Naive thymus-derived CD8-positive, alpha-beta T cell (primary cell): ENCODE measurements around the gene P2RX3. TPM values are rescaled to one million over a fixed set of nuclear protein-coding genes. Genes with fewer than 3 reads are reported as not detected.
A peak's percentile ranks its signal among the peaks of the same experiment; 100 is the strongest.

ENCODE experiments used
- ATAC-seq, 2 donors: fragments of 150-1000 bp; cut with Tn5 transposase in 1 of 2; sonication (Bioruptor Pico), chemical (Tn5 transposase) in 1 of 2; 1 replicate in 1 of 2; 2 replicates in 1 of 2; pipeline ENCODE4 v1.10.0; 2021; ENCODE audit warnings: mild to moderate bottlenecking in 2 of 2, moderate library complexity in 2 of 2
- POLR2A ChIA-PET: fragments of 350-600 bp; sonication (Branson Sonifier 250); formaldehyde crosslinking; loops from one replicate; lab custom pipeline; 2021; ENCODE audit warnings: antibody characterized with exemption; lab: Charles Lee
- DNase-seq, 10 donors: peaks; one replicate each; pipeline versions ENCODE4 v3.0.0 to v3.0.0-alpha.2; 2020 to 2022
- H3K27ac Mint-ChIP-seq, 10 donors: one replicate each; pipeline ENCODE4 v1.8.0; 2020 to 2022; ENCODE audit warnings: mild to moderate bottlenecking in 10 of 10, mixed read lengths in 10 of 10, moderate library complexity in 4 of 10, inconsistent platforms in 1 of 10
- H3K27me3 Mint-ChIP-seq, 5 donors: one replicate each; pipeline ENCODE4 v1.8.0; 2021 to 2022; ENCODE audit warnings: mixed read lengths in 5 of 5
- H3K36me3 Mint-ChIP-seq, 3 donors: one replicate each; pipeline ENCODE4 v1.8.0; 2020 to 2022; ENCODE audit warnings: mixed read lengths in 3 of 3, mild to moderate bottlenecking in 2 of 3, inconsistent platforms in 1 of 3
- H3K4me1 Mint-ChIP-seq, 4 donors: one replicate each; pipeline ENCODE4 v1.8.0; 2021 to 2022; ENCODE audit warnings: mixed read lengths in 4 of 4
- H3K4me3 Mint-ChIP-seq, 10 donors: one replicate each; pipeline ENCODE4 v1.8.0; 2020 to 2022; ENCODE audit warnings: mild to moderate bottlenecking in 10 of 10, mixed read lengths in 10 of 10, moderate library complexity in 6 of 10, inconsistent platforms in 1 of 10
- H3K9me3 Mint-ChIP-seq, 9 donors: one replicate each; pipeline ENCODE4 v1.8.0; 2020 to 2022; ENCODE audit warnings: mixed read lengths in 9 of 9, mild to moderate bottlenecking in 3 of 9, inconsistent platforms in 1 of 9, moderate library complexity in 1 of 9
- polyA plus RNA-seq, 3 donors: library from polyadenylated mRNA; unstranded; fragments of 300-500 nt; fragmentation: Illumina TruSeq; gene quantifications; one replicate each; pipeline ENCODE4 v1.2.3, GENCODE V29; 2021
- total RNA-seq, 8 experiments: library from RNA in 2 of 8; stranded (reverse) in 2 of 8; gene quantifications; one replicate each; pipeline ENCODE4 v1.2.3 and lab custom pipeline; 2021 to 2026

The P2RX3 gene
- total and polyA plus RNA-seq, 5 experiments from 2014 or later, result not detected

- H3K4me3 Mint-ChIP-seq, result no peak overlapping the region
- DNase-seq (no peak), ATAC-seq (no peak)
- peaks cover 0 to 2% (median 0%) of the 10 kb centered on the region in 4 donors for H3K4me1 Mint-ChIP-seq
- peaks cover 0 to 8% (median 0%) of the 10 kb centered on the region in 5 donors for H3K27me3 Mint-ChIP-seq
- no peaks in the 10 kb centered on the region for H3K36me3 Mint-ChIP-seq
- no peak overlapping the region for H3K27ac Mint-ChIP-seq
- H3K9me3 Mint-ChIP-seq, result no peaks in the 10 kb centered on the region
- POLR2A ChIA-PET, result no interaction called here
These were observed 53.0 kb downstream of the P2RX3 start for GRCh38 chr11:57391111-57391510.

DNA sequence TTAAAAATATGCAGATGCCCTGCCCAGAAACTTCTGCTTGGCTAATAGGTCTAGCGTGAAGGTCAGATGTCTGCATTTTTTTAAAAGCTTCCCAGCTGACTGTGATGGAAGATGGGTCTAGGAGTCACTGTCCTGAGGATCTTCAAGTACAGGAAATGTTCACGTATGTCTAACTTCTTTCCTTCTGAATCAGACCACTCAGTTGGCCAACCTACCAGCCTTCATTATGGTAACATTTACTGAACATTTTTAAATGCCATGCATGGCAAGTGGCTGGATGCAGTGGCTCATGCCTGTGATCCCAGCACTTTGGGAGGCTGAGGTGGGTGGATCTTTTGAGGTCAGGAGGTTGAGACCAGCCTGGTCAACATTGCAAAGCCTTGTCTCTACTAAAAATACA, 53.4 kb downstream of the P2RX3 start:
- H3K36me3 Mint-ChIP-seq, result no peaks in the 10 kb centered on the region
- DNase-seq (no peak), ATAC-seq (no peak)
- H3K9me3 Mint-ChIP-seq, result no peaks in the 10 kb centered on the region
- peaks cover 0 to 2% (median 0%) of the 10 kb centered on the region in 4 donors for H3K4me1 Mint-ChIP-seq
- H3K27me3 Mint-ChIP-seq, result peaks cover 0 to 8% (median 0%) of the 10 kb centered on the region in 5 donors
- H3K27ac Mint-ChIP-seq, result no peak overlapping the region
- POLR2A ChIA-PET, result no interaction called here
- H3K4me3 Mint-ChIP-seq, result no peak overlapping the region

GRCh38 chr11:57392066-57392762, 54.1 kb downstream of the P2RX3 start:
- H3K9me3 Mint-ChIP-seq, result no peaks in the 10 kb centered on the region
- ATAC-seq (no peak), DNase-seq (no peak)
- peaks cover 0 to 8% (median 0%) of the 10 kb centered on the region in 5 donors for H3K27me3 Mint-ChIP-seq
- no peaks in the 10 kb centered on the region for H3K36me3 Mint-ChIP-seq
- no peak overlapping the region for H3K4me3 Mint-ChIP-seq
- no peak overlapping the region for H3K27ac Mint-ChIP-seq
- POLR2A ChIA-PET, result no interaction called here
- peaks cover 0 to 2% (median 0%) of the 10 kb centered on the region in 4 donors for H3K4me1 Mint-ChIP-seq

- Mint-ChIP-seq H3K27me3 (peaks cover 0 to 8% (median 0%) of the 10 kb centered on the region in 5 donors), H3K9me3 (no peaks in the 10 kb centered on the region), H3K27ac (no peak overlapping the region), H3K4me3 (no peak overlapping the region), H3K4me1 (peaks cover 0 to 2% (median 0%) of the 10 kb centered on the region in 4 donors), H3K36me3 (no peaks in the 10 kb centered on the region)
- POLR2A ChIA-PET, result no interaction called here
- ATAC-seq, result no peak
- no peak for DNase-seq
These were observed 54.6 kb downstream of the P2RX3 start for GRCh38 chr11:57392763-57393105.

- no peak for DNase-seq
- POLR2A ChIA-PET, result no interaction called here
- Mint-ChIP-seq H3K27ac (no peak overlapping the region), H3K36me3 (no peaks in the 10 kb centered on the region), H3K27me3 (peaks cover 0 to 3% (median 0%) of the 10 kb centered on the region in 5 donors), H3K9me3 (no peaks in the 10 kb centered on the region), H3K4me3 (no peak overlapping the region), H3K4me1 (peaks cover 0 to 2% (median 0%) of the 10 kb centered on the region in 4 donors)
- no peak for ATAC-seq
These were observed 56.2 kb downstream of the P2RX3 start for GRCh38 chr11:57394203-57394965.

DNA sequence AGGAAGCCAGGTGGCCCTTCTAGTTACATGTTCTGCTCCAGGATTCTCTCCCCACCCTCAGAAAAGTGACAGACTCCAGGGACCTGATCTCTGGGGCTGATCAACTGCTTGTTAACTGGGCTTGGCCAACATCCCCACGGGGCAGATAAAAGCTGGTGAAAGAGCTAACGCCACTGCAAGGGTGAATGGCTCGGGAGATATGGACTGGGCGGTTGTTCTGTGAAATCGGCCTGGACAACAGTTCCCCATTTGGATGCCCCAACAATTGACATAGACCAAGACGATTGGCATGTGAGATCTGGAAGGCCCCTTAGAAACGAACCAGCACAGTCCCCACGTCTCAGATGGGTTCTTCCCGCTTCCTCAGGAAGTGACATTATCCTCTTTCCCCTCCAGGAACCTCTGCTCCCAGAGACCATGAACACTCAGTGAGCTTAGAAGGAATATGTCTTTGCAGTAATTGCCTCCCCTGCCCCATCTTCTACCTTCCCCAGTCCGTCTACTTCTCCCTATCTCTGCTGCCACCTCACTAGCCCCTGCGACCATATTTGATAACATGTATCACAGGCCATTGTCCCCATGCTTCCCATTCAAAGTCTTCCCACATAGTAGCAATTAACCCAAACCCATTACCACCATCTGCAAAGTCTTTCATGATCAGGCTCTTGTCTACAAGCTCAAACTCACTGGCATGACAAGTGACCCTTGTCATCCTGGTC, 57.9 kb downstream of the P2RX3 start:
- Mint-ChIP-seq H3K27me3 (no peaks in the 10 kb centered on the region), H3K4me3 (no peak overlapping the region), H3K27ac (no peak overlapping the region), H3K9me3 (no peaks in the 10 kb centered on the region), H3K36me3 (no peaks in the 10 kb centered on the region), H3K4me1 (no peaks in the 10 kb centered on the region)
- POLR2A ChIA-PET, result no interaction called here
- no peak for DNase-seq
- no peak for ATAC-seq

- Mint-ChIP-seq H3K4me3 (no peak overlapping the region), H3K9me3 (no peaks in the 10 kb centered on the region), H3K4me1 (no peaks in the 10 kb centered on the region), H3K27me3 (no peaks in the 10 kb centered on the region), H3K36me3 (no peaks in the 10 kb centered on the region), H3K27ac (no peak overlapping the region)
- POLR2A ChIA-PET, result no interaction called here
- ATAC-seq, result no peak
- DNase-seq, result no peak
These were observed 58.6 kb downstream of the P2RX3 start for GRCh38 chr11:57396744-57397143.

DNA sequence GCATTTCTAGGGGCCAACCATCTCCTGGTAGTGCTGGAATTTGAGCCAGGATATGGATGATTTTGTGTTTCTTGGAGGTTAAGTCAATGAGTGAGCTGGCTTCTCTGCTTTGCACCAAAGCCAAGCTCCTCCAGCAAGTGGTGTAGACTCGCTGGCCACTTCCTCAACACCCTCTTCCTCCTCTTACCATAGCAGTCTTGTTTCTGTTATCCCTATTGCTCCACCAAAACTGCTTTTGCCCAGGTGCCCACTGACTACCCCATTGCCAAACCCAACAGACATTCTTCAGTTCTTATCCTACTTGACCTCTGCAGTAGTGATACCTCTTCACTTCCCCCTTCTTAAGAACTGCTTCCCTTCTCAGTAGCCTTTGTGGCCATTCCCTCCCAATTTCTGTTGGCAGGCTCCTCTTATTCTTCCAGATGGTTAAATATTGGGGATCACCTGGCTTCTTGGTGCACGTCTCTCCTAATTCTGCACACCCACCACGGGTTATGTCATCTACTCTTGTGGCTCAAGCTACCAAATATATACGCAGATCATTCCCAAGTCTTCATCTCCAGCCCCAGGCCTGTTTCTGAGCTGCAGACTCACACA, 59.3 kb downstream of the P2RX3 start:
- H3K9me3 Mint-ChIP-seq, result no peaks in the 10 kb centered on the region
- POLR2A ChIA-PET, result no interaction called here
- no peaks in the 10 kb centered on the region for H3K36me3 Mint-ChIP-seq
- no peaks in the 10 kb centered on the region for H3K27me3 Mint-ChIP-seq
- no peak overlapping the region for H3K4me3 Mint-ChIP-seq
- no peaks in the 10 kb centered on the region for H3K4me1 Mint-ChIP-seq
- no peak for DNase-seq
- ATAC-seq, result no peak
- no peak overlapping the region for H3K27ac Mint-ChIP-seq

GRCh38 chr11:57399221-57399620, 61.1 kb downstream of the P2RX3 start:
- ATAC-seq (no peak), DNase-seq (no peak)
- no peak overlapping the region for H3K27ac Mint-ChIP-seq
- no peak overlapping the region for H3K4me3 Mint-ChIP-seq
- peaks cover 0 to 2% (median 0%) of the 10 kb centered on the region in 4 donors for H3K4me1 Mint-ChIP-seq
- peaks cover 0 to 2% (median 0%) of the 10 kb centered on the region in 3 donors for H3K36me3 Mint-ChIP-seq
- H3K27me3 Mint-ChIP-seq, result peaks cover 0 to 3% (median 0%) of the 10 kb centered on the region in 5 donors
- no peaks in the 10 kb centered on the region for H3K9me3 Mint-ChIP-seq
- POLR2A ChIA-PET, result no interaction called here

DNA sequence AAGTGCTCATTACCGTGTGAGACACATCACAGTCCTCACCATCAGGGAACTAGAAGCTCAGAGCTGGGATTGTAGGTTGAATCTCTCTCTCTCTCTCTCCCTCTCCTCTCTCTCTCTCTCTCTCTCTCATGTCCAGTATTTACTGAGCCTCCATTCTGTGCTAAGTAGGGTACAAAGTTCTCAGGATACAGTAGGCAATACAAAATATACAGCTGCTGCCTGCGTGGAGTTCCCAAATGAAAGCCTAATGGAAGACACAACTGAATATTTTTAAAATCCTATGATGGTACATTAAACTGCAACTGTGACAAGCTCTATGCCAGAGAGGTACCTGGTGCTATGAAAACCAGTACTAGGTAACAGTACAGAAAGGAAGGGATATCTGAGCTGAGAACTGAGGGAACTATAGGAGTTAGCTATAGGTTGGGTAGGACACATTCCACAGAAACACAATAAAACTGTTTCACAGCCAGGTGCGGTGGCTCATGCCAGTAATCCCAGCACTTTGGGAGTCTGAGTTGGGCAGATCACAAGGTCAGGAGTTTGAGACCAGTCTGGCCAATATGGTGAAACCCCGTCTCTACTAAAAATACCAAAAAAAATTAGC, 61.9 kb downstream of the P2RX3 start:
- no peak for DNase-seq
- no peak overlapping the region for H3K4me3 Mint-ChIP-seq
- no peaks in the 10 kb centered on the region for H3K9me3 Mint-ChIP-seq
- peaks cover 0 to 2% (median 0%) of the 10 kb centered on the region in 3 donors for H3K36me3 Mint-ChIP-seq
- no peak for ATAC-seq
- H3K4me1 Mint-ChIP-seq, result peaks cover 0 to 2% (median 0%) of the 10 kb centered on the region in 4 donors
- peaks cover 0 to 3% (median 0%) of the 10 kb centered on the region in 5 donors for H3K27me3 Mint-ChIP-seq
- POLR2A ChIA-PET, result no interaction called here
- no peak overlapping the region for H3K27ac Mint-ChIP-seq

- Mint-ChIP-seq H3K4me1 (peaks cover 2 to 14% (median 8%) of the 10 kb centered on the region in 4 donors), H3K4me3 (no peak overlapping the region), H3K36me3 (peaks cover 0 to 14% (median 0%) of the 10 kb centered on the region in 3 donors), H3K27ac (peak overlapping the region in 1 of 10 donors; percentile 47), H3K9me3 (no peaks in the 10 kb centered on the region), H3K27me3 (peaks cover 0 to 3% (median 0%) of the 10 kb centered on the region in 5 donors)
- ATAC-seq, result no peak
- no peak for DNase-seq
- POLR2A ChIA-PET, result no interaction called here
These were observed 64.2 kb downstream of the P2RX3 start for GRCh38 chr11:57402188-57403002.
